DMS53 (cell line): ENCODE measurements around the gene YPEL2.
A peak's percentile ranks its signal among the peaks of the same experiment; 100 is the strongest.
"Not testable (repeated sequence)": the region's sequence is repeated elsewhere in the genome, so short reads cannot be mapped to it uniquely, and the experiment has no call there.

Source experiments
- DNase-seq: peaks from one replicate; lab custom pipeline; 2025; lab: John Stamatoyannopoulos, UW

The YPEL2 gene

DNA sequence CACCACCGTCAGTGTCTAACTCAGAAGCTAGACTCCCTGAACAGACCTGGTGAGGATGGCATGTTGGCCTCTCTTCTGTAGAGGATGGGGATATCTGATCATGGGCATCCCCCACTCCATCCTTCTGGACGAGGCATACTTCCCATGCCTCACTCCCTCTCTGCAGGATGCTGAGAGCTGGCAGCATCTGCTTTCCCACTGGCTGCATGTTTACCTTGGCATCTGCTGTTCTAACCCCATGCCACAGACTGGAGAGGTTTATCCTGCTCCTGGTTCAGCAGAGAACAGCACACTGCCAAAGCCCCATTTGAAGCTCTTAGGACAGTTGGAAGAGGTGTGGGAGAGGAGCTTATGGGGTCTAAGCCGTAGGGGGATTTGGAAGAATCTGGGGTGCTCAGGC, 46.0 kb downstream of the YPEL2 start:
- peak; percentile 21 for DNase-seq

DNA sequence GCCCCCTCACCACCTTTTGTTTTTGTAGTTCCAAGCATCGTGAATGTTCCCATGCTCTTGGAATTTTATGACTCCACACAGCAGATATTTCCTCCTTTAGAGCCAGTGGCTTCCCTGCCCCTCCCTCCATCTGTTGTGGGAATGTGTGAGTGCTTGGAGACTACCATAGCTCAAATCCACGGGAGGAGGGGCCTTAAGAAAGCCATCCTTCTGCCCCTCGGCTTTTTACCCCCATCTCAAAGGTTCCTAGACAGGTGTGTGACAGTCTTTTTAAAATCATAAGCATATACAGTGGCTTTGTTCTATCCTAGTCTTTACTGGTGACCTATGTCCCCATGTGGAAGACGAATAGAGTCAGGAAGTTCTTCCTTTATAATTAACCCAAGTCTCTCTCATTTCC, 47.2 kb downstream of the YPEL2 start:
- no peak for DNase-seq

DNA sequence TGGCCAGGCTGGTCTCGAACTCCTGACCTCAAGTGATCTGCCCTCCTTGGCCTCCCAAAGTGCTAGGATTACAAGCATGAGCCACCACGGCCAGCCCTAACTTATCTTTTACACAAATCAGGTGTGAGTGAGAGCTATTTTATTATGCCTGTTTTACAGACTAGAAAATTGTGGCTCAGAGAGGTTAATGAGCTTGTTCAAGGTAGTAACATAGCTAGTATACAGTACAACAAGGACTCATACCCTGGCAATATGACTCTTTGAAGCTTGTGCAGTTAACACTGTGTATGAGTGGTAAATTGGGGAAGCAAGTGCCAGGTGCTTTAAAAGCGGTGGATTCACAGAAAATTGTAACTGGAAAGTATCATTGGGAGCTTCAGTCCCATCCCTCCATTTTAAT, 49.0 kb downstream of the YPEL2 start:
- DNase-seq, result no peak

DNA sequence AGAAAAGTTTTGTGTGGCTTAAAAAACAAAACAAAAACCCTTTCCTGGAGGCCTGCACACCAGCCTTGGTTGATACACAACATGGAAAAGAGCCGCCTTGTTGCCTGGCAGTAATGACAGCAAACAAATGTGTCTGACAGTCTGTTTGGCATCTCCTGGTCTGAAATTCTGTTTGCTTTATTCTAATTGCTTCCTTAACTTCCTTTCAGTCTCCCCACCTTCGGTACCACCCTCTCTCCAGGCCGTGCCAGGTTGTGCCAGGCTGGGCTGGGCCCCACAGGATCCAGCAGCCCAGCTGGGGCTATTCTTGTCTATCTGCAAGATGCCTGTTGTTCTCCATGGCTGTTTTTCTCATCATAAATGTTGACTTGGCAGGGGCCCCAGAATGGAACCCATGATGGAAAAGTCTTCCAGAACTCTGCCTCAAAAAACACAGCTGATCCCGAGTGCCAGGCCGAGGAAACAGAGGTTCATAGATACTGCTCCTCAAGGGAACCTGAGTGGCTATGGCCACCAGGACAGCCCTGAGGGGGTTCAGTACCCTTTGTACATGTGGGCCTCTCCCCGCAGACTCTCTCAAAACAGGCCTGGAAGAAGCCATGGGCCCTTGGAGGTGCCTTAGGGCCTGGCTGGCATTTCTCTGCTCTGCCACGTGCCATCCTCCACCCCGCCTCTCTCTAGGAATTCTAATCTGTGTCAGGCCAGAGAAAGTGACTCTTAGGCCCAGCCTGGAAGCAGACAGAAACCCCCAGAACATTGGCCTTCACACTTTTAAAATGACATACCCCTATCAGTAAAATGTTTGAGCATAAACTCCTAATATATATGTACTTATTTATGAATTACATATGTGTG, 50.5 kb downstream of the YPEL2 start:
- peak; percentile 30 for DNase-seq

DNA sequence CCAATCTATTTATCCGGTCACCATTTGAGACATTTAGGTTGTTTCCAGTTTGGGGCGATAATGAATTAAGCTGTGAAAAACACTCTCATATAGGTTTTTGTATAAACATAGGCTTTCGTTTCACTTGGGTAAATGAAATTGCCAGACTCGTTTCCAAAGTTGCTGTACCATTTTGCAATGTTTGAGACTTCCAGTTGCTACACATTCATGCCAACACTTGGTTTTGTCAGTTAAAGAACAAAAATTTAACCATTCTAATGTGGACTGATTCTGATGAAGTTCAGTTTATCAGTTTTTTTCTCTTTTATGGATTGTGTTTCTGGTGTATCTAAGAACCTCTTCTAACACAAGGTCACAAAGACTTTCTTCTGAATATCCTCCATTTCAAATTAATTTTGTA, 52.4 kb downstream of the YPEL2 start:
- no peak for DNase-seq

DNA sequence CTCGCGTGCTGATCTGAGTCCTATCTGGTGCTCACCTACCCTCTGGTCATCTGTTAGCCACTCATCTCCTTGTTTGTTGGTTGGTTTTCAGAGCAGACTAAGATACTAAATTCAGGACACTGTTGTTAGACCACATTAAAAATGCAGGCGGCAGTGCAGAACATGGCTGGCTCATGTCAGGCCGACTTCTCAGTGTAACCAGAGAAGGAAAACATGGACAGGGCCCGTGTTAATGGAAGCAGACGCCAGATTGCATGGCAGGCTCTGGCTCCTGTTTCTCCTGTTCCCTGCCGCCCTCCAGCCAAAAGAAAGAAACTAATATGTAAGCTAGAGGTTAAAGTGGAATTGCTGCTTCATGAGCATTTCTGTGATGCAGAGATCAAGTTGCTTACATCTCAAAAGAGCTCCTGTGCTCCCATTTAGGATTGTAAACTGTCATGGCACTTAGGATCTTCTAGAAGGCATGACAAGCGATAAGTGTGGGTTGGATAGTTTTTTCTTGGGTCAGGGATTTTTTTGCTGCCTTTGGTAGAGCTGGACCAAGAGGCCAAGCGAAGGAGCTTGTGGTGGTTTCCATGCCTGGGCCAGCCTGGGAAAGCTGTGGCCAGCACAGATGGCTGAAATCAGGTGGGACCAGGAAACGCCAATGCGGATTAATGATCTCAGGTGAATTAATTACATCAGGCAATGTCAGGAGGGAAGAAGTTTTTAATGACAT, 56.1 kb downstream of the YPEL2 start:
- DNase-seq, result no peak

DNA sequence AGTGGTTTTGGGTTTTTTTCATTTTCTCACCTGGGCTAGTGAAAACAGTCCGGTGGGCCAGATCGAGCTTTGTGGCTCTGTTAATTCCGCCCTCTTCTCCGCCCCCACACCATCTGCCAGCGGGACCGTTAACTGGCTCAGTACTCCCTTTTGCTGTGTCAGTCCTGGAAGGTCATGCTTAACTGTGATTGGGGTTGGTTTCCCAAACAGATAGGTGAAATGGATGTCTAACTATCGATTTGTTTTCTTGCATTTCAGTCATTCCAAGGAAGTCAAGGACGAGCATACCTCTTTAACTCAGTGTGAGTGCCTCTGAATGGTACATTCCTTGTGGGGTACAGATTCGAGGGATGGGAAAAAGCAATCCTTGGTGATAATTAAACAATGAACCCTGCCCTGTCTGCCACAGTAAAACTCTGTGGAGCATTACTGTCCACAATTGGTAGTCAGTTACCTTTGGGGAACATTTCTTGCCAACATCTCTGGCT, 56.7 kb downstream of the YPEL2 start:
- DNase-seq, result no peak

DNA sequence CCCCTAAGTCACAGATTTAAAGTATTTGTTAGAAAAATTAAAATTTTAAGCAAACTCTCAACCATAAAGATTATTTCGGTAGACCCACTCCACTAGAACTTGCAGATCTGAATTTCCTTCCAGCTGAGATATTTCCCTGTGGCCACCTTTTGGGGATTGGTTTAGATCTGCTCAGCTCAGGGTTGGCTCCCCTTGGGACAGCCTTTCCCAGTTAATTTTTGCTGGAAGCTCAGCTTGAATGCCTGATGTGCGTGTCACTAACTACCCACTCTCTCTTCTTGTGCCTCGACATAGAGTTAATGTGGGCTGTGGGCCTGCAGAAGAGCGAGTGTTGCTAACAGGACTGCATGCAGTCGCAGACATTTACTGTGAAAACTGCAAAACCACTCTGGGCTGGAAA, 57.6 kb downstream of the YPEL2 start:
- no peak for DNase-seq

DNA sequence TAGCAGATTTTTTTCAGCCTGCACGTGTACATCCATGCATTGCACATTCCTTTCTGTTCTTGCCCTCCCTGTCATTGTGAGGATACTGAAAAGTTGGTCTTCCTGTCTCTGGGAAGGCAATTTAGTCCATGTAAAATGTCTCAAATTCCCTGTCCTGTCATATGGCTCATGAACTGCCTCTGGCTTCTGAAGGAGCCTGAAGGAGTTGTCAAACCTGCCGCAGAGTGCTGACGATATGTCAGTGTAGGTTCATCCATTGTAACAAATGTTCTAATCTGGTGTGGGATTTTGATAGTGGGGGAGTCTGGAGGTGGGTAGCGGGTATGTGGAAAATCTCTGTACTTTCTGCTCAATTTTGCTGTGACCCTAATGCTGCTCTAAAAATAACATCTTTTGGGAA, 59.6 kb downstream of the YPEL2 start:
- no peak for DNase-seq

DNA sequence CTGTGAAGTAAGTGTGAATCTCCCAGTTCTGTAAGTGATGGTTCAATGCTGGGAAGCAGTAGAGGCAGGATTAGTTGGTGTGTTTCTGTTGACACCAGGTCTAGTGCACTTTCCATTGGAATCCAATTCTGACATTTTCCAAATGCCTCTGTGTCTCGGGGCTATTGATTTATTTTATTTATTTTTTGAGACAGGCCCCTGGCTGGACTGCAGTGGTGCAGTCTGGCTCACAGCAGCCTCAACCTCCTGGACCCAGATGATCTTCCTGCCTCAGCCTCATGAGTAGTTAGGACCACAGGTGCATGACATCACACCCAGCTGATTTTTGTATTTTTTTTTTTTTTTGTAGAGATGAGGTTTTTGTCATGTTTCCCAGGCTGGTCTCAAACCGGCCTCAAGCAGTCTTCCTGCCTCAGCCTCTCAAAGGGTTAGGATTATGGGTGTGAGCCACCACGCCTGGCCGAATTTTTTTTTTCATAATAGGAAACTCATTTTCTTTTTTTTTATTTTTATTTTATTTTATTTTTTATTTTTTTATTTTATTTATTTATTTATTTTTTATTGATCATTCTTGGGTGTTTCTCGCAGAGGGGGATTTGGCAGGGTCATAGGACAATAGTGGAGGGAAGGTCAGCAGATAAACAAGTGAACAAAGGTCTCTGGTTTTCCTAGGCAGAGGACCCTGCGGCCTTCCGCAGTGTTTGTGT, 61.7 kb downstream of the YPEL2 start:
- DNase-seq, result no peak

DNA sequence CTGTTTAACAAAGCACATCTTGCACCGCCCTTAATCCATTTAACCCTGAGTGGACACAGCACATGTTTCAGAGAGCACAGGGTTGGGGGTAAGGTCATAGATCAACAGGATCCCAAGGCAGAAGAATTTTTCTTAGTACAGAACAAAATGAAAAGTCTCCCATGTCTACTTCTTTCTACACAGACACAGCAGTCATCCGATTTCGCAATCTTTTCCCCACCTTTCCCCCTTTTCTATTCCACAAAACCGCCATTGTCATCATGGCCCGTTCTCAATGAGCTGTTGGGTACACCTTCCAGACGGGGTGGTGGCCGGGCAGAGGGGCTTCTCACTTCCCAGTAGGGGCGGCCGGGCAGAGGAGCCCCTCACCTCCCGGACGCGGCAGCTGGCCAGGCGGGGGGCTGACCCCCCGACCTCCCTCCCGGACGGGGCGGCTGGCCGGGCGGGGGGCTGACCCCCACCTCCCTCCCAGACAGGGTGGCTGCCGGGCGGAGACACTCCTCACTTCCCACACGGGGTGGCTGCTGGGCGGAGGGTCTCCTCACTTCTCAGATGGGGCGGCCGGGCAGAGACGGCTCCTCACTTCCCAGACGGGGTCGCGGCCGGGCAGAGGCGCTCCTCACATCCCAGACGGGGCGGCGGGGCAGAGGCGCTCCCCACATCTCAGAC, 62.4 kb downstream of the YPEL2 start:
- DNase-seq, result not testable (repeated sequence)

DNA sequence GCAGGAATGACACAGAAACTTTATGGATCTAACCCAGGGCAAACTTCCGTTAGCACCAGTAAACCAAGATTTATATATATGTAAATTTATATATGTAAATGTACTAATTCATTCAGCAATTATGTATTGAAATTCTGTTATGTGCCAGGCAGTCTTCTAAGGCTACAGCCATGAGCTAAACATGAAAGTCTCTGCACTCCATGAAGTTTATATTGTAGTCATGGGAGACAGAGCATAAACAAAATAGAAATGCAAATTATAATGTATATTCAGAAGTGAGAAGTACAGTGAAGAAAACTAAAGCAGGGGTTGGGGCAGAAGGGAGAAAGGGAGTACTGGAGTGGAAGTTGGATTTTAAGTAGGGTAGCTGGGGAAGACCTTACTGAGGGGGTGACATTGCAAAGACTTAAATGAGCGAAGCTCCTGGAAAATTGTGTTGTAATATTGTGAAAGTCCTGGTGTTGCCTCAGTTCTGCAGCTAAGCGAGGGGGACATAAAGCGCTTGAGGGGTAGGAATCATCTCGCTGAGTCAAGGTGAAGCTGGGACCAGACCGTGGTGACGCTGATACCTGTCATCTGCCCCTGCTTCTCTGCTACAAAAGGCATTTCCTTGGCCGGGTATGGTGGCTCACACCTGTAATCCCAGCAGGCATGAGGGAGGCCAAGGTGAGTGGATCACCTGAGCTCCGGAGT, 64.8 kb downstream of the YPEL2 start:
- DNase-seq, result no peak

DNA sequence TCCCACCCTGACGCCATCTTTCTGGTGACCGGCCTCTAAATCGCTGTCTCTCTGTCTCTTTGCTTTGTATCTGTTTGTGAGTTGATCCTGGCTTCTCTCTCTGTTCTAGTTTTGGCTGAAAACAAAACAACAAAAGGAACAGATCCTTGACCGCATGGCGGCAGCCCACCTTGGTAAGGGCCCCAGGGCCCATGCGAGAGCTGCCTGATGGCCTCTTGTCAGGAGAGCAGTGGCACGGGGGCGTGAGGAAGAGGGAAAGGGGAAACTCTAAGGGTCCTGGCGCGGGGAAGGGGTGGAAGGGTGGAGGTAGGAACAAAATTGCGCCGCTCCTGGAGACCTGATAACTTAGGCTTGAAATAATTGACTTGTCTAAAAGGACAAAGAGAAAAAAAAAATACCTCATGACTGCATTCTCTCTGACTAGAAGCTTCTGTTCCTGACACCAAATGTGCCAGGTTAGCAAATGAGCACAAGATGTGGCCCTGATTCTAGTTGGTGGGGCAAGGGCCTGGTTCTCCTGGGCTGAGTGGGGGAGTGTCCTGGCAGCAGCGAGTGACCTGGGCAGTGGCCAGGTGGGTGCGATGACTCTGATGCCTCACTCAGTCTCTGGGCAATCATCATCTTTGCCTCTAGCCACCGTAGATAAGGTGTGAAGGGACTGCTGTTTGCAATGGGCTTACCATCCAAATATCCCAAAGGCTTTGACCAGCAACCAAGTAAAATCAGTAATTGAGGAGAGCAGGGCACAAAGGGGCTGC, 66.0 kb downstream of the YPEL2 start:
- DNase-seq, result no peak

DNA sequence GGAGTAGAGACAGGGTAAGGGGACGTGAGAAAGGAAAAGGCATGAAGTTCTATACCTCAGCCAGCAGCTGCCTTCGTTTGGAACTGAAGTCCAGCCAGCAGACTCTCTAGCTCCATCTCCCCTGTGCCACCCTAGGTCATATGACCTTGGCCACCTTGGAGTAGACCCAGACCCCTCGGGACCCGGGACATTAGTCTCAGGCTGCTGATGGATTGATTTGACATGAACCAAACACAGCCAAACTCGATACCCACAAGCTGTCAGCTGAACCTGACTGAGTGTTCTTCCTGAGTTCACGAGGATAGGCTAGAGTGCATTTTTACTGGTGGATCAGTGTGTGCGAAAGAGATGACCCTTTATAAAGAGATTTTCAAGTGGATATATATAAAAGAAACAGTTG, 68.5 kb downstream of the YPEL2 start:
- no peak for DNase-seq

DNA sequence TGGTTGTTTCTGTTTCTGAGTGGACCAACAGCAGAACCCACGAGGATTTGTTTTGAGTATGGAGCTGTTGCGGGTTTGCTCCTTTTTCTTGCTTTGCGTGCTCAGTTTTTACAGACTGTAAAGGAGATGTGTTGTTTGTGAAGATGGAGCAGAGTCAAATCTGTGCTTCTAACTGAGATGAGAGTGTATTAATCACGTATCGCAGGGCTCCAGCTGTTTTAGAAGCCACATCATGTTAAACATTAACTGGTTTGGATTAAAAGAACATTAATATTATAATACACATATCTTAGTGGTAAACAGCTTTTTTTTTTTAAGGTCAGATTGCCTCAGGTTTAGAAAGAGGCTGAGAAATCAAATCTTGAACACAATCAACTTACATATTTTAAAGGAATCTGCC, 69.4 kb downstream of the YPEL2 start:
- no peak for DNase-seq

DNA sequence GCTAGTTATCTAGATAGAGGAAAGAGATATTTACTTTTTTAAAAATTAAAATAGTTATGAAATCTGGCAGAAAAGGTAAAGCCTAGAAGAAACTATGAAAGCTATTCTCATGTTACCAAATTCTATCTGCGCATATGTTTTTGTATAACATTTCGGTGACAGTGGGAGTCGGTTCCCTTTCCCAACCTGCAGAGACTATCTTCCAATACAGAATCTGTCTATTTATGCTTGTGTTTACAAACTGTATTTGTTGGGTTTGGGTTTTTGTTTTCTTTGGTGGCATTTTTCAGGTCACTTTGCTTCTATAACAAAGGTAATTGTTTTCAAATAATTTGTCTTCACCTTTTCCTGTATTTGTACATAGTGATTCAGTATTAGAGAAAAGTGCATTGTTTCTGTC, 69.8 kb downstream of the YPEL2 start:
- no peak for DNase-seq

DNA sequence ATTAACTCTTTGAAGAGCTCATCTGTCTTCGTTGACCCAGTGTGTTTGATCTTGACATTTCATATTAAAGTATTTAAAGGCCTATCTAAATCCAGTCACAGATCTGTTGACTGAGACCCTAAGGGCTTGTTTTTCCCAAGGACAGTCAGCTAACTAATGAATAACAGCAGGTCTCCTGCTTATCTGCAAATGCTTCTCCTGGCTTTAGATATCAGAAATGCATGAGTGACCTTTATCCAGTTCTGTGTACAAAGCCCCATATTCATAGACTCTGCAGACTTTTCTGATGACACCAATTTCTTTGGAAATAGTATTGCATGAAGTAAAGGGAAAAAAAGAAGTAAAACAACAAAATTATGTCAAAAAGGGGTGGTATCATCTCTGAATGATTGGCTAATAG, 70.3 kb downstream of the YPEL2 start:
- DNase-seq, result no peak

DNA sequence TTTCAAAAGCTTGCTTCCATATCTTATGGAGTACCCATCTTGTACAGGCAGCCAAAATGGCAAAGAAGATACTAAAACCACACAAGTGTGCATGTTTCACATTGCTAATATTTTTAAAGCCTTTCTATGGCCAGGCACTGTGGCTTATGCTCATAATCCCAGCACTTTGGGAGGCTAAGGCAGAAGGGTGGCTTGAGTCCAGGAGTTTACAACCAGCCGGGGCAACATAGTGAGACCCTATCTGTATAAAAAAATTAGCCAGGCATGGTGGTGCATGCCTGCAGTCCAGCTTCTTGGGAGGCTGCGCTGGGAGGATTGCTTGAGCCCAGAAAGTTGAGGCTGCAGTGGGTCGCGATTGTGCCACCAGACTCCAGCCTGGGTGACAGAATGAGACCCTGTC, 71.3 kb downstream of the YPEL2 start:
- DNase-seq, result no peak

DNA sequence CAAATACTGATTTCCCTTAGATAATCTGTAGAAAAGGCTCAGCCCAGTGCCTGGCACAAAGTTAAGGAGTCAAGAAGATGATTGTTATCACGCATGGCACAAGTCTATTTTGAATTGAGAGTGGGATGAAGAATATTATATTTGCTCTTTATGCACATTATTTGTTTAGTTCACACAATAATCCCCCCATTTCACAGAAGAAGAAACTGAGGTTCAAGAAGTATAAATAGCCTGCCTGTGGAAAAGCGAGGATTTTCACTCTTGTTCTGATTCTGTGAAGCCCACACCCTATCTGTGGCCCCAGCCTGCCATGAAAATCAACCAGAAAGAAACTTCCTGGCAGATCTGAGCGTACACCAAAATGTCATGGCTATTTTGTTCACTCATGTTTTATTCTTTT, 73.0 kb downstream of the YPEL2 start:
- no peak for DNase-seq

DNA sequence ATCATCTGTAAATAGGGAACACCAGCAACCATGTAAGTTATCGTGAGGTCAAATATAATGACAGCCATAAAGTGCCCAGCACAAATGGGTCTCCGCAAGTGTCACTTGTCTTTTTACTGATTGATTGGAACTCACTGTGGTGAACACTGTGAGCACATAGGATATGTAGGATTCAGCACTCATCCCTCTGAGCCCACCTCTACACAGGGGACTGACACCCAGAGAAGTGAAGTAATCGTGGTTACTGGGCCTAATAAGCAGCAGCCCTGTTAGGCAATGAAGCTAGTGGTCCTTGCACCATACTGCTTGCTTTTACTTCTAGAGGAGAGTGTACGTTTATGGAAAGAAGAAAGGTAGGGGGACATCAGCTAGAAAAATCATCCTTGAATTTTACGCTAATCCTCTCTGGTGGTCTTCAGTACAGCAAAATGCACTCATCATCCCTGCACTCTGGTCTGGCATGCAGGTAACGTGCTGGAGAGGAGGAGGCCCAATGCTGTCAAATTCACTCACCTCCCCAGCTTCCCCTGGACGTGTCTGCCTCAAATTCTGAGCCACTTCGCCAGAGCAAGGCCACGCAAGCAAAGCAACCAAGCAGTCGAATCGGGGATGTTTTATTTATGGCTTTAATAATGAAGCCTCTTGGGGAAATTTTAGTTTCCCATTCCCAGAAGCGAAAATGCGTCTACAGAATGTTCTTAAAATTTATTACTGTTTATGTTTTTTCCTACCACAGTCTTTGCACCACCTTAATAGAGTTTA, 74.7 kb downstream of the YPEL2 start:
- DNase-seq, result no peak
